ENCODE data around the gene TMEM132C. TPM values are rescaled to one million over a fixed set of nuclear protein-coding genes. Genes with fewer than 3 reads are reported as not detected.

TMEM132C gene
- total and polyA plus RNA-seq, 2 of the 13 experiments (the other 11 are each of a cell fraction or from before 2014, with no cell fraction given), result not detected

- no peak for ATAC-seq
- Histone ChIP-seq H3K36me3 (replicated peaks in 1 of 2; ENCODE audit: control insufficient read depth in 1 of 2, insufficient read depth in 2 of 2, low read length in 2 of 2) (no peaks in the 10 kb centered on the region), H3K4me2 (ENCODE audit: low read depth, low read length) (no peak overlapping the region), H3K27me3 (ENCODE audit: control insufficient read depth in 1 of 2, insufficient read depth in 2 of 2, low read length in 2 of 2) (peaks cover 2 to 22% of the 10 kb centered on the region in 2 experiments; a peak in 3 of 5 replicates), H2AFZ (ENCODE audit: low read length) (no peak overlapping the region), H3K4me3 (replicated peaks in 1 of 3; ENCODE audit: insufficient read depth in 1 of 3, low read depth in 2 of 3, low read length in 3 of 3) (no peak overlapping the region), H4K20me1 (ENCODE audit: insufficient read depth, low read length) (no peaks in the 10 kb centered on the region), H3K4me1 (ENCODE audit: insufficient read depth, low read length) (no peaks in the 10 kb centered on the region), H3K9ac (ENCODE audit: insufficient read depth, low read depth, low read length) (no peak overlapping the region), H3K79me2 (ENCODE audit: insufficient read depth, low read length) (no peaks in the 10 kb centered on the region), H3K27ac (ENCODE audit: extremely low read length, insufficient read depth, low read length) (no peak overlapping the region), H3K9me3 (ENCODE audit: low read length) (no peaks in the 10 kb centered on the region)
- DNase-seq (ENCODE audit: low spot score), result no peak
- 25% methylated on average over 12 of the region's 12 CpGs for WGBS (ENCODE audit: low lambda C conversion rate)
- no peak for FAIRE-seq
- intact Hi-C loops (cut with micrococcal nuclease; ENCODE audit: unreplicated experiment), result no loop called here
- CTCF ChIA-PET (ENCODE audit: low intra/inter-chr PET ratio, low total read pairs), result no interaction called here
- in situ Hi-C loops (cut with HindIII; ENCODE audit: extremely low pct_ligation_motif_present, low pct_unique_long_range_greater_than_20kb), result no loop called here
- no TSS peak for BruUV-seq (replicated peaks)
- POLR2A ChIA-PET, result no interaction called here
- TF ChIP-seq SP5 (CRISPR knock-in tag; IDR thresholded peaks at IDR 0.05; ENCODE audit: borderline replicate concordance, low read depth) (no peak), ZBTB46 (CRISPR knock-in tag; IDR thresholded peaks at IDR 0.05; ENCODE audit: borderline replicate concordance) (no peak), PRDM10 (CRISPR knock-in tag; IDR thresholded peaks at IDR 0.05; ENCODE audit: low read depth) (no peak), NFYC (CRISPR knock-in tag; IDR thresholded peaks at IDR 0.05) (no peak), CREB1 (IDR thresholded peaks at IDR 0.05) (no peak), CREB1 (CRISPR knock-in tag; IDR thresholded peaks at IDR 0.05) (no peak), RXRB (CRISPR knock-in tag; IDR thresholded peaks at IDR 0.05; ENCODE audit: borderline replicate concordance) (no peak), FOXC1 (CRISPR knock-in tag; IDR thresholded peaks at IDR 0.05; ENCODE audit: borderline replicate concordance) (no peak), PRDM4 (CRISPR knock-in tag; IDR thresholded peaks at IDR 0.05; ENCODE audit: borderline replicate concordance) (no peak), MBD4 (IDR thresholded peaks at IDR 0.05; ENCODE audit: borderline replicate concordance, low read length) (no peak), ZNF883 (CRISPR knock-in tag; IDR thresholded peaks at IDR 0.05; ENCODE audit: not compliant biosample characterization) (no peak), HNRNPK (IDR thresholded peaks at IDR 0.05; ENCODE audit: low read depth, low read length, poor library complexity, severe bottlenecking) (no peak), ZNF678 (CRISPR knock-in tag; IDR thresholded peaks at IDR 0.05) (no peak), DPF2 (CRISPR knock-in tag; IDR thresholded peaks at IDR 0.05; ENCODE audit: borderline replicate concordance, low read depth) (no peak), ZNF576 (CRISPR knock-in tag; IDR thresholded peaks at IDR 0.05) (no peak), ZBTB34 (CRISPR knock-in tag; IDR thresholded peaks at IDR 0.05) (no peak)
These were observed 177.6 kb downstream of the TMEM132C start for GRCh38 chr12:128444598-128444997.
